GM12878 (cell line): ENCODE data around the gene TOP3A. TPM values are rescaled to one million over a fixed set of nuclear protein-coding genes. Genes with fewer than 3 reads are reported as not detected.

ENCODE experiments used
- ATAC-seq: fragments of 200-7000 bp; cut with Tn5 transposase; 3 replicates; pipeline ENCODE4 v1.9.1; 2020; ENCODE audit warnings: mild to moderate bottlenecking, moderate library complexity
- BruUV-seq: library from RNA; stranded (reverse); fragments of 400-500 nt; replicated peaks from 2 replicates; lab custom pipeline; 2021; lab: Mats Ljungman, UMichigan
- CTCF ChIA-PET: fragments of 300-600 bp; sonication (Branson Sonifier 250); formaldehyde crosslinking; extraction: SDS; loops from one replicate; lab custom pipeline; 2021; ENCODE audit warnings: inconsistent platforms; lab: Yijun Ruan, JAX
- POLR2A ChIA-PET: fragments of 350-600 bp; formaldehyde crosslinking; extraction: SDS; loops from one replicate; lab custom pipeline; 2021; ENCODE audit warnings: inconsistent platforms; lab: Charles Lee
- RAD21 ChIA-PET: fragments of 300-600 bp; sonication (Branson Sonifier 250); formaldehyde crosslinking; loops from one replicate; lab custom pipeline; 2023; ENCODE audit warnings: antibody characterized with exemption; ENCODE audit not compliant: unreplicated experiment; lab: Charles Lee
- SMC1A ChIA-PET: fragments of 300-600 bp; sonication (Branson Sonifier 250); formaldehyde crosslinking; loops from one replicate; lab custom pipeline; 2023; ENCODE audit not compliant: unreplicated experiment, uncharacterized antibody; lab: Charles Lee
- DNase-seq: peaks from one replicate; pipeline ENCODE4 v3.0.0-alpha.2; 2011; ENCODE audit warnings: low read depth, low spot score
- FAIRE-seq: peaks from 3 replicates; lab custom pipeline; 2011; peaks lifted over from hg19 to GRCh38; lab: Jason Lieb, UNC
- H2AFZ ChIP-seq: 2 replicates; pipeline ENCODE4 v1.6.0; 2011; ENCODE audit warnings: low read depth, low read length, control low read depth; ENCODE audit not compliant: control insufficient read depth
- H3K27ac ChIP-seq: 2 replicates; pipeline ENCODE4 v1.5.1; 2011; ENCODE audit warnings: control low read depth; ENCODE audit not compliant: control insufficient read depth, insufficient read depth
- H3K27me3 ChIP-seq, 2 experiments: replicated peaks in 1 of 2; 2 replicates each; pipeline versions ENCODE4 v1.6.0 to v1.6.1; 2011; ENCODE audit warnings: low read length in 1 of 2; ENCODE audit not compliant: control insufficient read depth in 2 of 2, insufficient read depth in 2 of 2
- H3K36me3 ChIP-seq, 2 experiments: 2 replicates each; pipeline ENCODE4 v1.5.1; 2011; ENCODE audit warnings: low read length in 1 of 2; ENCODE audit not compliant: control insufficient read depth in 2 of 2, insufficient read depth in 2 of 2
- H3K4me1 ChIP-seq: 2 replicates; pipeline ENCODE4 v1.6.1; 2011; ENCODE audit warnings: mild to moderate bottlenecking, low read length, moderate library complexity, mixed read lengths; ENCODE audit not compliant: control insufficient read depth, insufficient read depth
- H3K4me2 ChIP-seq: 2 replicates; pipeline ENCODE4 v1.6.0; 2011; ENCODE audit warnings: control low read depth; ENCODE audit not compliant: control insufficient read depth, insufficient read depth
- H3K4me3 ChIP-seq: fragments of 200-600 bp; sonication (generic); 2 replicates; pipeline ENCODE4 v1.5.1; 2016
- H3K79me2 ChIP-seq: 2 replicates; pipeline ENCODE4 v1.6.0; 2011; ENCODE audit warnings: low read length; ENCODE audit not compliant: control insufficient read depth, insufficient read depth
- H3K9ac ChIP-seq: 2 replicates; pipeline ENCODE4 v1.8.0; 2011; ENCODE audit warnings: low read length, control low read depth, mixed read lengths; ENCODE audit not compliant: control insufficient read depth, insufficient read depth
- H3K9me3 ChIP-seq: replicated peaks from 3 replicates; pipeline ENCODE4 v1.5.1; 2011; ENCODE audit warnings: mild to moderate bottlenecking, low read length; ENCODE audit not compliant: control insufficient read depth, insufficient read depth
- H4K20me1 ChIP-seq: 2 replicates; pipeline ENCODE4 v1.6.0; 2011; ENCODE audit not compliant: control insufficient read depth, insufficient read depth
- HDAC2 ChIP-seq: fragments of 200-600 bp; sonication (generic); IDR thresholded peaks from 2 replicates; pipeline ENCODE4 v1.6.1; 2017
- PAX8 ChIP-seq: fragments of 450-650 bp; IDR thresholded peaks from 2 replicates; pipeline ENCODE4 v1.6.1; 2017; ENCODE audit warnings: mild to moderate bottlenecking, moderate library complexity
- RAD51 ChIP-seq: fragments of 450-650 bp; IDR thresholded peaks from 2 replicates; pipeline ENCODE4 v1.6.1; 2016; ENCODE audit warnings: moderate library complexity, mild to moderate bottlenecking, inconsistent platforms
- RUNX3 ChIP-seq: IDR thresholded peaks from 2 replicates; pipeline ENCODE4 v1.6.1; 2012; ENCODE audit warnings: low read length, inconsistent platforms
- SIN3A ChIP-seq: IDR thresholded peaks from 2 replicates; pipeline ENCODE4 v1.6.1; 2012; ENCODE audit warnings: low read depth, low read length, improper control_type of control experiment
- SUPT20H ChIP-seq: IDR thresholded peaks from 2 replicates; pipeline ENCODE4 v1.6.1; 2011; ENCODE audit warnings: low read depth, mild to moderate bottlenecking, low read length, moderate library complexity, borderline replicate concordance; ENCODE audit not compliant: control insufficient read depth
- WRNIP1 ChIP-seq: IDR thresholded peaks from 2 replicates; pipeline ENCODE4 v1.6.1; 2011; ENCODE audit warnings: low read depth, low read length, improper control_type of control experiment, borderline replicate concordance
- ZBTB11 ChIP-seq: fragments of 450-650 bp; formaldehyde crosslinking; IDR thresholded peaks from 2 replicates; pipeline ENCODE4 v1.5.0; 2022; ENCODE audit warnings: mild to moderate bottlenecking, missing genetic modification characterization
- ZNF217 ChIP-seq: fragments of 450-650 bp; IDR thresholded peaks from 2 replicates; pipeline ENCODE4 v1.6.1; 2017; ENCODE audit warnings: antibody characterized with exemption, mild to moderate bottlenecking
- WGBS: methylation state at CpG from one replicate; pipeline ENCODE4 v1.1.6; 2016; ENCODE audit warnings: low lambda C conversion rate; ENCODE audit not compliant: insufficient replicate concordance, insufficient coverage; ENCODE audit errors: missing lambda C conversion rate; 5-methylcytosine and 5-hydroxymethylcytosine counted together
- in situ Hi-C: fragments of 300-500 bp; cut with MboI; formaldehyde crosslinking; loops from 9 replicates; pipeline ENCODE4 v1.14.3; 2018; ENCODE audit warnings: mixed read lengths
- intact Hi-C: fragments of 100-400 bp; cut with micrococcal nuclease; formaldehyde crosslinking; loops from one replicate; pipeline ENCODE4 v1.14.2; 2022; ENCODE audit not compliant: unreplicated experiment
- polyA plus RNA-seq, 11 experiments: library from polyadenylated mRNA; depleted of rRNA in 4 of 11; unstranded in 6 of 11; stranded (reverse) in 5 of 11; fragments of >200 nt; fragmentation: Nextera tagmentation in 4 of 11; fragmentation: Illumina TruSeq in 1 of 11; extraction: Ambion mirVana in 4 of 11; extraction: Trizol in 1 of 11; gene quantifications; 1 replicate in 1 of 11; 2 replicates in 10 of 11; pipeline versions ENCODE4 v1.2.1 to v1.2.3, GENCODE V29; 2011 to 2016; ENCODE audit warnings: inconsistent platforms in 2 of 11, missing spikeins in 2 of 11, low read depth in 1 of 11
- total RNA-seq, 4 experiments: library from RNA; depleted of rRNA in 3 of 4; stranded (reverse); fragments of >200 nt in 3 of 4; fragmentation: Illumina TruSeq in 1 of 4; extraction: Trizol in 1 of 4; gene quantifications; 2 replicates each; pipeline versions ENCODE4 v1.2.1 to v1.2.3, GENCODE V29; 2013 to 2021

TOP3A gene
- total and polyA plus RNA-seq, 10 of the 15 experiments (the other 5 are each of a cell fraction or from before 2014, with no cell fraction given) = 4.2 to 51.9 (median 31.8) TPM

- TF ChIP-seq RUNX3 (0 out of 2 replicates have a peak, but pooled peaks have one; percentile 2), ZNF217 (no peak), WRNIP1 (no peak)
- TF ChIP-seq, all 136 proteins: peak for 2
Observed at GRCh38 chr17:18362698-18363100, 47.9 kb upstream of the TOP3A start (continued).

GRCh38 chr17:18361837-18362697, 47.3 kb upstream of the TOP3A start:
- BruUV-seq = no TSS peak
- ATAC-seq (no peak), FAIRE-seq (no peak), DNase-seq (no peak)
- H3K79me2 ChIP-seq = peaks cover 15% of the 10 kb centered on the region
- RAD21 ChIA-PET = no interaction called here
- peak overlapping the region; percentile 85 for H2AFZ ChIP-seq
- intact Hi-C loops = no loop called here
- peak overlapping the region; percentile 88 for H3K4me3 ChIP-seq
- SMC1A ChIA-PET = interaction anchor here (1.2 to 1.4 kb wide), 2 partner anchors 48 to 113 kb away, joined by 3 read pairs; no protein-coding TSS in a partner anchor
- POLR2A ChIA-PET = interaction anchor here (1.4 kb wide), 1 partner anchor 49 kb away, joined by 5 read pairs; no protein-coding TSS in a partner anchor
- no peaks in the 10 kb centered on the region for H4K20me1 ChIP-seq
- in situ Hi-C loops = no loop called here
- H3K36me3 ChIP-seq = no peaks in the 10 kb centered on the region; a peak in 1 of 4 replicates
- CTCF ChIA-PET = interaction anchor here (0.9 kb wide), 1 partner anchor 113 kb away, joined by 3 read pairs; no protein-coding TSS in a partner anchor
- H3K4me1 ChIP-seq = 0 out of 2 replicates have a peak, but pooled peaks cover 3% of the 10 kb centered on the region
- peak overlapping the region; percentile 81 for H3K9ac ChIP-seq
- TF ChIP-seq ZBTB11 (CRISPR knock-in tag) = no peak
- TF ChIP-seq HDAC2 = no peak
- TF ChIP-seq SUPT20H = no peak
- TF ChIP-seq PAX8 = no peak
- no peak for TF ChIP-seq RAD51
- no peak for TF ChIP-seq SIN3A
- 75% methylated on average over 15 of the region's 15 CpGs for WGBS
- no peaks in the 10 kb centered on the region for H3K27me3 ChIP-seq
- no peaks in the 10 kb centered on the region for H3K9me3 ChIP-seq
- H3K27ac ChIP-seq = peak overlapping the region; percentile 64; the same call in 1 of the 2 replicates
- peak overlapping the region; percentile 92 for H3K4me2 ChIP-seq
